HG03575 (cell line): ENCODE results near the gene FASN.
A peak's percentile ranks its signal among the peaks of the same experiment; 100 is the strongest.
"Not testable (repeated sequence)": the region's sequence is repeated elsewhere in the genome, so short reads cannot be mapped to it uniquely, and the experiment has no call there.

ENCODE experiments used
- ATAC-seq: cut with Tn5 transposase; IDR thresholded peaks from one replicate; pipeline ENCODE4 v1.9.1; 2021; ENCODE audit not compliant: unreplicated experiment, insufficient number of reproducible peaks, low FRiP score; ENCODE audit errors: extremely low read depth

The FASN gene

GRCh38 chr17:82098169-82098938, at the start of gene FASN:
Gene FASN, minus strand, starts transcription at chr17:82098236. Its CDS starts 1,791 bp downstream, at chr17:82096445.
- ATAC-seq: peak; percentile 31

GRCh38 chr17:82146663-82147654, 48.9 kb upstream of the FASN start:
- ATAC-seq: no peak

GRCh38 chr17:82145550-82146155, 47.6 kb upstream of the FASN start:
- ATAC-seq: no peak

GRCh38 chr17:82143333-82143732, 45.3 kb upstream of the FASN start:
- no peak for ATAC-seq

GRCh38 chr17:82139961-82140360, 41.9 kb upstream of the FASN start:
- ATAC-seq: not testable (repeated sequence)

- no peak for ATAC-seq
Measured at GRCh38 chr17:82138511-82138992, 40.5 kb upstream of the FASN start.

GRCh38 chr17:82134101-82134500, 36.1 kb upstream of the FASN start:
- ATAC-seq: no peak

GRCh38 chr17:82133166-82133953, 35.3 kb upstream of the FASN start:
- ATAC-seq: not testable (repeated sequence)

GRCh38 chr17:82129095-82129494, 31.1 kb upstream of the FASN start:
- no peak for ATAC-seq

- ATAC-seq: no peak
Measured at GRCh38 chr17:82128287-82128686, 30.3 kb upstream of the FASN start.

- ATAC-seq: no peak
Measured at GRCh38 chr17:82127704-82128103, 29.7 kb upstream of the FASN start.

- ATAC-seq: no peak
Measured at GRCh38 chr17:82127315-82127595, 29.2 kb upstream of the FASN start.

GRCh38 chr17:82126556-82127314, 28.7 kb upstream of the FASN start:
- no peak for ATAC-seq

- no peak for ATAC-seq
Measured at GRCh38 chr17:82124101-82124500, 26.1 kb upstream of the FASN start.

- ATAC-seq: no peak
Measured at GRCh38 chr17:82121660-82122629, 23.9 kb upstream of the FASN start.

- ATAC-seq: no peak
Measured at GRCh38 chr17:82121246-82121645, 23.2 kb upstream of the FASN start.

GRCh38 chr17:82120148-82120547, 22.1 kb upstream of the FASN start:
- no peak for ATAC-seq
